ENCODE measurements around the gene GDPD1.

GDPD1 gene

GRCh38 chr17:59300941-59301340 lies 80.6 kb downstream of the GDPD1 start:
- CTCF ChIA-PET, result no interaction called here

DNA sequence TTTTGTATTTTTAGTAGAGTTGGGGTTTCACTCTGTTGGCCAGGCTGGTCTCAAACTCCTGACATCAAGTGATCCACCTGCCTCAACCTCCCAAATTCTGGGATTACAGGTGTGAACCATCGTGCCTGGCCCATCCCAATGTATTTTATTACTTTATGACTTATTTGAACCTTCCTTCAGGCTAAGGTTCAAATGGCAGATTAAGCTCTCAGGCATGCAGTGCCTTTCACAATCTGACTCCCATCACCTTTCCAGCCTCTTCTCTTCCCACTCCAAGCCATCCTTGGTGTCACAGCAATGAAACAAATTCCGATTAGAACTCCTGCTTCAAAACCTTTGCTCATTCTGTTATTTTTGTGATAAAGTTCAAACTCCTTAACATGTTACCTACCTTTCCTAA lies 84.5 kb downstream of the GDPD1 start:
- Histone ChIP-seq H3K27ac (ENCODE audit: extremely low read depth, low read depth, low read length) (no peak overlapping the region), H3K4me3 (ENCODE audit: low read depth, low read length) (no peak overlapping the region), H3K36me3 (ENCODE audit: control insufficient read depth in 2 of 2, insufficient read depth in 1 of 2, low read length in 2 of 2) (no peaks in the 10 kb centered on the region), H3K9me3 (ENCODE audit: control insufficient read depth, insufficient read depth, low read depth, low read length) (no peaks in the 10 kb centered on the region), H3K4me1 (ENCODE audit: control insufficient read depth, insufficient read depth, low read length) (no peaks in the 10 kb centered on the region)
- TF ChIP-seq ZNF548 (tag by site-specific recombination; IDR thresholded peaks at IDR 0.05) (no peak), ZFP3 (tag by site-specific recombination; IDR thresholded peaks at IDR 0.05; ENCODE audit: low read depth) (no peak), ZNF292 (tag by site-specific recombination; IDR thresholded peaks at IDR 0.05; ENCODE audit: borderline replicate concordance, low read depth) (no peak), ZFP37 (tag by site-specific recombination; IDR thresholded peaks at IDR 0.05) (no peak), ZSCAN5A (tag by site-specific recombination; IDR thresholded peaks at IDR 0.05) (no peak), OVOL3 (tag by site-specific recombination; IDR thresholded peaks at IDR 0.05) (no peak)
- TF ChIP-seq, protein P1, sequence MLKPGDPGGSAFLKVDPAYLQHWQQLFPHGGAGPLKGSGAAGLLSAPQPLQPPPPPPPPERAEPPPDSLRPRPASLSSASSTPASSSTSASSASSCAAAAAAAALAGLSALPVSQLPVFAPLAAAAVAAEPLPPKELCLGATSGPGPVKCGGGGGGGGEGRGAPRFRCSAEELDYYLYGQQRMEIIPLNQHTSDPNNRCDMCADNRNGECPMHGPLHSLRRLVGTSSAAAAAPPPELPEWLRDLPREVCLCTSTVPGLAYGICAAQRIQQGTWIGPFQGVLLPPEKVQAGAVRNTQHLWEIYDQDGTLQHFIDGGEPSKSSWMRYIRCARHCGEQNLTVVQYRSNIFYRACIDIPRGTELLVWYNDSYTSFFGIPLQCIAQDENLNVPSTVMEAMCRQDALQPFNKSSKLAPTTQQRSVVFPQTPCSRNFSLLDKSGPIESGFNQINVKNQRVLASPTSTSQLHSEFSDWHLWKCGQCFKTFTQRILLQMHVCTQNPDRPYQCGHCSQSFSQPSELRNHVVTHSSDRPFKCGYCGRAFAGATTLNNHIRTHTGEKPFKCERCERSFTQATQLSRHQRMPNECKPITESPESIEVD (tag by site-specific recombination; IDR thresholded peaks at IDR 0.05), result no peak
- TF ChIP-seq, protein P2, sequence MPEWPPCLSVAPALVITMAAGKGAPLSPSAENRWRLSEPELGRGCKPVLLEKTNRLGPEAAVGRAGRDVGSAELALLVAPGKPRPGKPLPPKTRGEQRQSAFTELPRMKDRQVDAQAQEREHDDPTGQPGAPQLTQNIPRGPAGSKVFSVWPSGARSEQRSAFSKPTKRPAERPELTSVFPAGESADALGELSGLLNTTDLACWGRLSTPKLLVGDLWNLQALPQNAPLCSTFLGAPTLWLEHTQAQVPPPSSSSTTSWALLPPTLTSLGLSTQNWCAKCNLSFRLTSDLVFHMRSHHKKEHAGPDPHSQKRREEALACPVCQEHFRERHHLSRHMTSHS (tag by site-specific recombination; IDR thresholded peaks at IDR 0.05), result no peak
- ChIA-PET CTCF (interaction anchor here (0.7 to 1.2 kb wide), 2 partner anchors 25 to 132 kb away, joined by 3 to 4 read pairs; no protein-coding TSS in a partner anchor), POLR2A (no interaction called here)

More at GRCh38 chr17:59300941-59301340, 80.6 kb downstream of the GDPD1 start:
- POLR2A ChIA-PET, result interaction anchor here (0.6 kb wide), 1 partner anchor 9 kb away, joined by 4 read pairs; no protein-coding TSS in a partner anchor
- TF ChIP-seq ZNF239 (tag by site-specific recombination; IDR thresholded peaks at IDR 0.05), result no peak
- TF ChIP-seq, protein P3, sequence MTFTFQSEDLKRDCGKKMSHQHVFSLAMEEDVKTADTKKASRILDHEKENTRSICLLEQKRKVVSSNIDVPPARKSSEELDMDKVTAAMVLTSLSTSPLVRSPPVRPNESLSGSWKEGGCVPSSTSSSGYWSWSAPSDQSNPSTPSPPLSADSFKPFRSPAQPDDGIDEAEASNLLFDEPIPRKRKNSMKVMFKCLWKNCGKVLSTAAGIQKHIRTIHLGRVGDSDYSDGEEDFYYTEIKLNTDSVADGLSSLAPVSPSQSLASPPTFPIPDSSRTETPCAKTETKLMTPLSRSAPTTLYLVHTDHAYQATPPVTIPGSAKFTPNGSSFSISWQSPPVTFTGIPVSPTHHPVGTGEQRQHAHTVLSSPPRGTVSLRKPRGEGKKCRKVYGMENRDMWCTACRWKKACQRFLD (tag by site-specific recombination; IDR thresholded peaks at IDR 0.05), result no peak
- TF ChIP-seq ZNF114 (tag by site-specific recombination; IDR thresholded peaks at IDR 0.05), result no peak
- TF ChIP-seq ZNF560 (tag by site-specific recombination; IDR thresholded peaks at IDR 0.05; ENCODE audit: borderline replicate concordance), result no peak
- TF ChIP-seq GLIS1 (tag by site-specific recombination; IDR thresholded peaks at IDR 0.05), result no peak
- TF ChIP-seq ZNF416 (tag by site-specific recombination; IDR thresholded peaks at IDR 0.05), result no peak
- no peak for TF ChIP-seq SP7 (tag by site-specific recombination; IDR thresholded peaks at IDR 0.05)
- TF ChIP-seq ZSCAN23 (tag by site-specific recombination; IDR thresholded peaks at IDR 0.05), result no peak
- no peak for TF ChIP-seq ZNF544 (tag by site-specific recombination; IDR thresholded peaks at IDR 0.05)
- TF ChIP-seq ZNF76 (tag by site-specific recombination; IDR thresholded peaks at IDR 0.05; ENCODE audit: borderline replicate concordance, low read depth), result no peak
- TF ChIP-seq ZNF670 (tag by site-specific recombination; IDR thresholded peaks at IDR 0.05; ENCODE audit: low read depth), result no peak
- no peak for TF ChIP-seq GLI2 (tag by site-specific recombination; IDR thresholded peaks at IDR 0.05; ENCODE audit: borderline replicate concordance, low read depth)
- TF ChIP-seq, protein P4, sequence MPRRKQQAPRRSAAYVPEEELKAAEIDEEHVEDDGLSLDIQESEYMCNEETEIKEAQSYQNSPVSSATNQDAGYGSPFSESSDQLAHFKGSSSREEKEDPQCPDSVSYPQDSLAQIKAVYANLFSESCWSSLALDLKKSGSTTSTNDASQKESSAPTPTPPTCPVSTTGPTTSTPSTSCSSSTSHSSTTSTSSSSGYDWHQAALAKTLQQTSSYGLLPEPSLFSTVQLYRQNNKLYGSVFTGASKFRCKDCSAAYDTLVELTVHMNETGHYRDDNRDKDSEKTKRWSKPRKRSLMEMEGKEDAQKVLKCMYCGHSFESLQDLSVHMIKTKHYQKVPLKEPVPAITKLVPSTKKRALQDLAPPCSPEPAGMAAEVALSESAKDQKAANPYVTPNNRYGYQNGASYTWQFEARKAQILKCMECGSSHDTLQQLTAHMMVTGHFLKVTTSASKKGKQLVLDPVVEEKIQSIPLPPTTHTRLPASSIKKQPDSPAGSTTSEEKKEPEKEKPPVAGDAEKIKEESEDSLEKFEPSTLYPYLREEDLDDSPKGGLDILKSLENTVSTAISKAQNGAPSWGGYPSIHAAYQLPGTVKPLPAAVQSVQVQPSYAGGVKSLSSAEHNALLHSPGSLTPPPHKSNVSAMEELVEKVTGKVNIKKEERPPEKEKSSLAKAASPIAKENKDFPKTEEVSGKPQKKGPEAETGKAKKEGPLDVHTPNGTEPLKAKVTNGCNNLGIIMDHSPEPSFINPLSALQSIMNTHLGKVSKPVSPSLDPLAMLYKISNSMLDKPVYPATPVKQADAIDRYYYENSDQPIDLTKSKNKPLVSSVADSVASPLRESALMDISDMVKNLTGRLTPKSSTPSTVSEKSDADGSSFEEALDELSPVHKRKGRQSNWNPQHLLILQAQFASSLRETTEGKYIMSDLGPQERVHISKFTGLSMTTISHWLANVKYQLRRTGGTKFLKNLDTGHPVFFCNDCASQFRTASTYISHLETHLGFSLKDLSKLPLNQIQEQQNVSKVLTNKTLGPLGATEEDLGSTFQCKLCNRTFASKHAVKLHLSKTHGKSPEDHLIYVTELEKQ (tag by site-specific recombination; IDR thresholded peaks at IDR 0.05; ENCODE audit: borderline replicate concordance), result no peak
- TF ChIP-seq ZNF404 (tag by site-specific recombination; IDR thresholded peaks at IDR 0.05), result no peak
- no peak for TF ChIP-seq OVOL3 (tag by site-specific recombination; IDR thresholded peaks at IDR 0.05)
- no peak for TF ChIP-seq ZNF548 (tag by site-specific recombination; IDR thresholded peaks at IDR 0.05)
- TF ChIP-seq, protein P5, sequence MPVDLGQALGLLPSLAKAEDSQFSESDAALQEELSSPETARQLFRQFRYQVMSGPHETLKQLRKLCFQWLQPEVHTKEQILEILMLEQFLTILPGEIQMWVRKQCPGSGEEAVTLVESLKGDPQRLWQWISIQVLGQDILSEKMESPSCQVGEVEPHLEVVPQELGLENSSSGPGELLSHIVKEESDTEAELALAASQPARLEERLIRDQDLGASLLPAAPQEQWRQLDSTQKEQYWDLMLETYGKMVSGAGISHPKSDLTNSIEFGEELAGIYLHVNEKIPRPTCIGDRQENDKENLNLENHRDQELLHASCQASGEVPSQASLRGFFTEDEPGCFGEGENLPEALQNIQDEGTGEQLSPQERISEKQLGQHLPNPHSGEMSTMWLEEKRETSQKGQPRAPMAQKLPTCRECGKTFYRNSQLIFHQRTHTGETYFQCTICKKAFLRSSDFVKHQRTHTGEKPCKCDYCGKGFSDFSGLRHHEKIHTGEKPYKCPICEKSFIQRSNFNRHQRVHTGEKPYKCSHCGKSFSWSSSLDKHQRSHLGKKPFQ (tag by site-specific recombination; IDR thresholded peaks at IDR 0.05), result no peak
- H3K4me3 ChIP-seq (ENCODE audit: low read depth, low read length), result no peak overlapping the region
- H3K4me1 ChIP-seq (ENCODE audit: control insufficient read depth, insufficient read depth, low read length), result no peaks in the 10 kb centered on the region
- H3K36me3 ChIP-seq (ENCODE audit: control insufficient read depth in 2 of 2, insufficient read depth in 1 of 2, low read length in 2 of 2), result no peaks in the 10 kb centered on the region
- no peak overlapping the region for H3K27ac ChIP-seq (ENCODE audit: extremely low read depth, low read depth, low read length)
- no peaks in the 10 kb centered on the region for H3K9me3 ChIP-seq (ENCODE audit: control insufficient read depth, insufficient read depth, low read depth, low read length)
